NCI-H2081 treated with DMSO at 0.1 percent for 48 hours (cell line): Measurements from ENCODE around the gene RASGRP2.

Experiments
- DNase-seq: peaks from one replicate; lab custom pipeline; 2025; lab: John Stamatoyannopoulos, UW

RASGRP2 gene

GRCh38 chr11:64743591-64744543, at the start of gene RASGRP2:
RASGRP2 (minus strand) TSS chr11:64744142; CDS start chr11:64742866, 1,276 bp downstream.
- no peak for DNase-seq

- no peak for DNase-seq
These were observed 48.5 kb upstream of the RASGRP2 start for GRCh38 chr11:64792482-64792881.

- DNase-seq: no peak
These were observed 47.9 kb upstream of the RASGRP2 start for GRCh38 chr11:64791781-64792291.

GRCh38 chr11:64790205-64791095, 46.5 kb upstream of the RASGRP2 start:
- DNase-seq: no peak

GRCh38 chr11:64789331-64790204, 45.6 kb upstream of the RASGRP2 start:
- no peak for DNase-seq

- no peak for DNase-seq
These were observed 44.6 kb upstream of the RASGRP2 start for GRCh38 chr11:64788321-64789215.

GRCh38 chr11:64787526-64788320, 43.8 kb upstream of the RASGRP2 start:
- no peak for DNase-seq

GRCh38 chr11:64786308-64786707, 42.4 kb upstream of the RASGRP2 start:
- no peak for DNase-seq

GRCh38 chr11:64784813-64785581, 41.1 kb upstream of the RASGRP2 start:
- DNase-seq: no peak

- peak; percentile 96 for DNase-seq
These were observed 34.7 kb upstream of the RASGRP2 start, which contains the start of gene SF1 for GRCh38 chr11:64778473-64779298. SF1 (minus strand) TSS chr11:64778542; CDS start chr11:64778392, 150 bp downstream.

GRCh38 chr11:64778223-64778472, 34.2 kb upstream of the RASGRP2 start:
- no peak for DNase-seq

GRCh38 chr11:64777449-64778222, 33.7 kb upstream of the RASGRP2 start:
- no peak for DNase-seq

GRCh38 chr11:64776875-64777274, 32.9 kb upstream of the RASGRP2 start:
- no peak for DNase-seq

GRCh38 chr11:64776425-64776824, 32.5 kb upstream of the RASGRP2 start:
- no peak for DNase-seq

GRCh38 chr11:64774144-64774543, 30.2 kb upstream of the RASGRP2 start:
- no peak for DNase-seq

GRCh38 chr11:64772303-64773018, 28.5 kb upstream of the RASGRP2 start:
- DNase-seq: no peak

- DNase-seq: no peak
These were observed 27.9 kb upstream of the RASGRP2 start for GRCh38 chr11:64771861-64772260.
